Measurements from ENCODE around the gene ARVCF.
"Not testable (repeated sequence)": the region's sequence is repeated elsewhere in the genome, so short reads cannot be mapped to it uniquely, and the experiment has no call there.

The ARVCF gene

DNA sequence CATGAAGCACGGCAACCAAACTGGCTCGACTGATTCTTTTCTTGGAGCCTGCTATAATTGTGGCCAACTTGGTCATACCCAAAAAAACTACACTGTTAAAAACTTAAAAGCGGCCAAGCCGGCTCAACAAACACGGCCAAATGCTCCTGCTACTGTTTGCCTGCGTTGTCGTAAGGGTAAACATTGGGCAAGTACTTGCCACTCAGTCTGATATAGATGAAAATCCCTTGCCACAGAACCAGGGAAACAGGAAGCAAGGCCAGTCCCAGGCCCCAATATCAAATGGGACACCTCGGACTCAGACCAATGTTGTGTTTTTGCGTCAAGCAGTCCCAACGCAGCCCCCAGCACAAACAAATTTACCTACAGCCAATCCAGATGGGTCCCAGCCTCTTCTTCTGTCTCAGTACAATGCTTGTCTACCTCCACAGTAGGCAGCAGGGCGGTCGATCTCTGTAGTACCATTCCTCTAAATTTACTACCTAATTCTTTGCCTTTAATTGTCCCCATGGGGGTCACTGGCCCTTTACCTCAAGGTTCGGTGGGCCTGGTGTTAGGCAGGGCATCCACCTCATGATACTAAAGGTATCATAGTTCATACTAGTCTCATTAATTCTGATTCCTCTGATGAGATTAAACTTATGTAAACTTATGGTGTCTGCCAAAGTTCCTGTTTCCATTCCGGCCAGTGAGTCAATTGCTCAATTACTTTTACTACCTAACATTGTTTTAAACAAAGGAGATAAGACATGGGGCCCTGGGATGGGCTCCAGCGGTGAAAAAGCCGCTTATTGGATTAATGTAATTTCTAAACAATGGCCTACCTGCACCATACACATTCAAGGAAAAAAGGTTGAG lies 78.8 kb downstream of the ARVCF start:
- no peak for DNase-seq (ENCODE audit: low spot score)

DNA sequence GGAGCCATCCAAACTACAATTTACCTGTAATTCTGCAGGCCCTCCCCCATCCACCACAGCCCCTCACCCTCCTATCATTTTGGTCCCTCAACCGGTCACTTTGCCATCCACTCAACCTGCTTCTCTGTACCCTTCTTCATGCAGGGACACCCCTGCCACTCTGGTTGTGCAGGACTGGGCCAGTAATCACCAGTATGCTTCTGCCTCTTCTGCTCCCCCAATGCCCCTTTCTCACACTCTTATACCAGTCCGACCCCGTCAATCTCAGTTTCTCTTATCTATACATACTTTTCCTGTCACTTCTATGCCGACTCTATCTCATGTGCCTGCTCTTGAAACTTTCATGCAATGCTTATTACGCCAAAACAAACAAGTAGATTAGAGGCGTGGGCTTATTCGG lies 80.1 kb downstream of the ARVCF start:
- no peak for DNase-seq (ENCODE audit: low spot score)

GRCh38 chr22:19935123-19935718 lies 81.4 kb downstream of the ARVCF start:
- DNase-seq (ENCODE audit: low spot score) = not testable (repeated sequence)

- DNase-seq (ENCODE audit: low spot score) = no peak
Observed at GRCh38 chr22:19933341-19934241, 83.0 kb downstream of the ARVCF start.

DNA sequence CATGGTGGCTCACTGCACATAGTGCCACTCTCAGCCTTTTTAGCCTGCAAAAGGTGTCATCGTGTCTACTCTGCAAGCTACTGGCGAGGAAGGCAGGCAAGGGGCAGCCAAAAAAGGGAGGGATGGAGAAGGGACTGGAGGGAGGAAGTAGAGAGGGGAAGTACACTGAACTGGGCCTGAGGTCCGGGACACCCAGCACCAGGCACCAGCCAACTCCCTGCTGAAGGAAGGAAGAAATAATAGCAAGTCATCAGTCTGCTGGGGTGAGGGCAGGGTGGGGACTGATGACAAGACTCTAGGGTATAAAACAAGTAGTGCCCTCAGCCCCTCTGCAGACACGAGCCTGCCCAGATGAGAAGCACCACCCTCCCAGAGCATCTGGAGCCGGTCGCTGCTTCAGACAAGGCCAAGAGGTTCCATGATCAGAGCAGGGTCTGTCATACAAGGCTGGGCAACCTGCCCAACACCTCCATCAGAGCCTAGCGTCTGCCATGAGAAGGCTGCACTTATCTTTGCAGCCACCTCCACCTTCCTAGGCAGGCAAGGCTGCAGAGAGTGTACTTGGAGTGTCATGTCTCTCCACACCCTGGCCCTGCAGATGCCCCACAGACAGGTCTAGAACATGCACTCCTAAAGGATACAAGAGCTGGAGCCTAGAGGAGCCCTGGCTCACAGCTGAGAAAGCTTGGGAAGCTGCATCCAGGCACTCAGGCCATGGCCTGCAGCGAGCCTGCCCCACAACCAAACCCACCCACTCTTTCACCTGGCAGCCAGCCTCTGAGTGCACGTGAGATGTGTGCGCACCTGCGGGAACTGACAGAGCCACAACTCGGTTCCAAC lies 84.0 kb downstream of the ARVCF start:
- no peak for DNase-seq (ENCODE audit: low spot score)

- no peak for DNase-seq (ENCODE audit: low spot score)
Observed at GRCh38 chr22:19931514-19931913, 85.1 kb downstream of the ARVCF start.

DNA sequence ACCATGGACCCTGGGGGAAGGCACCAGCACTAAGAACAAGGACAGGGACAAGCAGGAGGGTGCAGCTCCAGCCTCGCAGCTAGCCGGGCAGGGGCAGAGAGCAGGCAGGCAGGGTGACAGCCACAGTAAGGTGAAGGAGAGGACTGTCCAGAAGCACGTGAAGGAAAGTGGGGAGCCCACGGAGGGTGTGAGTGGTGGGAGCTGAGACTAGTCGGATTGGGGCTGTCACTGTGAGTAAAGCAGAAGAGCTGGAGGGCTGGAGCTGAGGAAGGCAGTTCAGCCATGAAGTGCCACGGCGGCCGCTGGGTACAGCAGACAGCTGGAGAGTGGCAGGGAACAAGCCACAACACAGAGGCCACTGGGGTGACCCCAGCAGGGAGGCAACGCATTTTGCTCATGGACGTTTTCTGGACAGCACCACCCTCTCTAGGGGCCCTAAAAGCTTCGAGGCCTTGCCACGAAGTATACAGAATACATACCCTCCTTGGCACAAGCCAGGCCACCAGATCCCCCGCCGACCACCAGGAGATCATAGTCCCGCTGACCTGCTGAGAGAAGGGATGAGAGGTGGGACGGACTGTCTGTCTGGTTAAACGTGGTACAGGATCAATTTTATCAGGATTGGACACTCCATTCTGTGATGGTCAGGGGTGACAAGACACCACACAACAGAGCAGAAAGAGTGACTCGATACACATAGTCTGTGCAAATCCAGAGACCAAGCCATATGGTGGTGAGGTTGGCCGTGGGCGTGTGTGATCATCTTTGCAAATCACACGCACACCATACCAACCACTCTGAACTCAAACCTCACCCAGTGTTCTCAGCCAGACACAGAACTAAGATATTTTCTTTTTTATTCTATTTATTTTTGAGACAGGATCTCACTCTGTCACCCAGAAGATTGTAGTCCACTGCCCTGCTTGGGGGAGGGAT lies 85.8 kb downstream of the ARVCF start:
- no peak for DNase-seq (ENCODE audit: low spot score)

DNA sequence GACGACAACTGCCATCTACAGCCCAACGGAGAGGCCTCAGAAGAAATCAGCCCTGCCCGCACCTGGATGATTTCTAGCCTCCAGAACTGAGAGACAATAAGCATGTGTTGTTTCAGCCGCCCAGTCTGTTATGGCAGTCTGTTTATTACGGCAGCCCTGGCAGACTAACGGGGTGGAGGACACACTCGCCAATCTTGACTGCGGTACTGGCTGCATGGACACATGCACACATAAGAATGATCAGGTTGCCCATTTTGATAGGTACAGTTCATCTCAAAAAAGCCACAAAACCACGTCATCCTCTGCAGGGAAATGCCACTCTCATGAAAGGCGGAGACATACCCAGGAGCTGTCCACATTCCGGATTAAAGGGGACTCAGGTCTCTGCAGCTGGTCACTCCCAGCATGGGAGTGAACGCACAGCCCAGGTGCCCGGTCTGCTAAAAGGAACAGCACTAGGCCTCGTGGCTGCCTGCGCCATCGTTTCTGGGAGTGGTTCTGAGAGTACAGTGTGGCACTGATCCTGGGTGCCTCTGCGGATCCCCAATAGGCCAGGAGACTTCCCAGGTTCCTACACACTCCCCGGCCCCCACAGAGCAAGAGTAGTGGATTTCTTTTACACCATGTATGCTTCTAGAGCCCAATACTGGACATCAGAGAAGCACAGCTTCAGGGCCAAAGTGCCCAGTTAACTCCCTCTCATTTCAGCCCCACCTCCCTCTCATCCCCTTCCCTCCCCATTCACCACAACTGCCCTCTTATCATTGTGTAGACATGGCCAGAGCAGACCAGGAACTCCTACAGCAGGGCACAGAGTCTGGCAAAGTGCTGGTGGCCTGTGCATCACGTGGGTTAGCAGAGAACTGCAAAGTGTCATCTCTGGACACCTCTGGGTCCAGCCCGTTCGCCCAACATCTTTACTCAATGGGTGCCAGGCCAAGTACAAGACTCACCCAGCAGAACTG lies 86.8 kb downstream of the ARVCF start:
- DNase-seq (ENCODE audit: low spot score) = no peak

GRCh38 chr22:19928207-19928606 lies 88.4 kb downstream of the ARVCF start:
- DNase-seq (ENCODE audit: low spot score) = no peak

- DNase-seq (ENCODE audit: low spot score) = no peak
Observed at GRCh38 chr22:19927696-19928095, 88.9 kb downstream of the ARVCF start.

DNA sequence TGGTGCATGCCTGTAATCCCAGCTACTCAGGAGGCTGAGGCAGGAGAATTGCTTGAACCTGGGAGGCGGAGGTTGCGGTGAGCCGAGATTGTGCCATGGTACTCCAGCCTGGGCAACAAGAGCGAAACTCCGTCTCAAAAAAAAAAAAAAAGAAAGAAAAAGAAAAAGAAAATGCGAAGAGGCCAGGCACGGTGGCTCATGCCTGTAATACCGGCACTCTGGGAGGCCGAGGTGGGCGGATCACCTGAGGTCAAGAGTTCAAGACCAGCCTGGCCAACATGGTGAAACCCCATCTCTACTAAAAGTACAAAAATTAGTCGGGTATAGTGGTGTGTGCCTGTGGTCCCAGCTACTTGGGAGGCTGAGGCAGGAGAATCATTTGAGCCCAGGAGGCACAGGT lies 90.6 kb downstream of the ARVCF start:
- not testable (repeated sequence) for DNase-seq (ENCODE audit: low spot score)

DNA sequence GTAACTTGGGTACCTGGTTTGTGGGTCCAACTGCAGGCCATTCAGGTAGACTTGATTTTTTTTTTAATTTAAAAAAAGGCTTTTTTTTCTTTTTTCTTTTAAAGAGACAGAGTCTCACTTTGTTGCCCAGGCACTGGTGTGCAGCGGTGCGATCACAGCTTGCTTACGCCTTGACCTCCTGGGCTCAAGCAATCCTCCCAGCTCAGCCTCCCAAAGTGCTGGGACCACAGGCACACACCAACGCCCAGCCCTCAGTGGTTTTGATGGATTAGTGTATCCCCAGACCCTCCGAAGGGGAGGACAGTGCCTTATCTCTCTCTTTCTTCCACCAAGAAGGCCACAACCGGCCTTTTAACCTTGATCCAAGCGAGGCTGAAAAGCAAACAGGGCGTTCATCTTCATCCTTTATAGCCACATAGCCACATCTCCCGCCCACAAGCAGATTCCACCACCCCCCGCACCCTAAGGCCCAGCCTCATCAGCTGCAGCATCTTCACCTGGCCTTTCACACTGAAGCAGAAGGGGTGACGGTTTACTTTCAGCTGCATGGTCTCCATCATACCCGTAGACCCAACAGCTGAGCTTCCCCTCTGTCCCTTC lies 92.6 kb downstream of the ARVCF start:
- DNase-seq (ENCODE audit: low spot score) = no peak

GRCh38 chr22:19921544-19922081 lies 95.0 kb downstream of the ARVCF start:
- DNase-seq (ENCODE audit: low spot score) = no peak

Small RNA genes lying within 50 kb of the gene (small RNA-seq; reads per million reads assigned to genes)
- 0.47 to 2.4 reads per million in 2 experiments for gene MIR185
